Fibroblast of lung (primary cell): ENCODE measurements around the gene COPE.

Experiments
- CTCF ChIP-seq, 2 donors: IDR thresholded peaks in 1 of 2; conservative IDR thresholded peaks in 1 of 2; 1 replicate in 1 of 2; 2 replicates in 1 of 2; pipeline ENCODE4 v1.5.1; 2011 to 2012; ENCODE audit warnings: low read length in 2 of 2, control low read depth in 1 of 2, inconsistent platforms in 1 of 2, low read depth in 1 of 2, mild to moderate bottlenecking in 1 of 2
- EZH2 ChIP-seq: IDR thresholded peaks from 2 replicates; pipeline ENCODE4 v1.5.1; 2012; ENCODE audit warnings: low read length, control low read depth, mild to moderate bottlenecking; ENCODE audit errors: missing control alignments

GRCh38 chr19:18931316-18932162 lies 12.4 kb upstream of the COPE start:
- no peak for TF ChIP-seq EZH2
- TF ChIP-seq CTCF (conservative IDR thresholded peaks at IDR 0.05 in 1 of 2, IDR thresholded peaks at IDR 0.05 in 1 of 2; ENCODE audit: low read depth in 1 of 2, low read length in 2 of 2): no peak
